Stimulated activated CD4-positive, alpha-beta T cell treated with anti-CD3 and anti-CD28 coated beads, Interleukin-12 subunit alpha, Interleukin-12 subunit beta, amount 100 ng/mL, for 48 hours (primary cell): ENCODE results near the gene SGCD.

ENCODE experiments used
- DNase-seq, 3 donors: peaks; one replicate each; pipeline ENCODE4 v3.0.0-alpha.2; 2020; ENCODE audit warnings: low read depth in 2 of 3, low spot score in 1 of 3

SGCD gene

DNA sequence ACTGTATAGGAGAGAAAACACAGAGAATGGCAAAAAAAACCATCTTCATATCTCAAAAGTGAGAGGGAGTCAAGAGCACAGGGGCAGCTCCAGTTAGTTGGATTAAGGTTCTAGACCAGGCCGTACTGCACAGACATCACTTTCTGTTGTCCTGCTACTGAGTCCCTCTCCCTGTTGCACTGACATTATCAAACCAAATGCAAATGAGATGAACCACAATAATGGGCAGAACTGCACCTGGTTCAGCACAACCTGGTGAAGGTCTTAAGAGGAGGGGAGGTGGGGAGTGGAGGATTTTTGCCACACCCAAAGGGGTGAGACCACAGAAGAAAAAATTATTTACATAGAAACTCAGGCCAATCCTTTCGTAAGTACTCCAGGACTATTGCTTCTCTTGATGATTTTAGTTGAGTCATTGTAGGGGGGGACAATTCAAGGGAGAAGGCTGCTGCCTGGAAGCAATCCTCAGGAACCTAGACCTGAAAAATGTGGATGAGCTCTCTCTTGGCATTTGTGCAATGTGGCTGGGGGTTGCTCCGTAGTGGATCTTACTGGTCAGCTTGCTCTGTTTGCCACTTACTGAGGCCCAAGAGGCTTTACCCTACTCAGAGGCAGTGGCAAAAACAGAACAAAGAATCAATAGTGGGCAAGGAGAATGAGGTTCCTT is 428.6 kb downstream of the SGCD start:
- DNase-seq, result no peak

DNA sequence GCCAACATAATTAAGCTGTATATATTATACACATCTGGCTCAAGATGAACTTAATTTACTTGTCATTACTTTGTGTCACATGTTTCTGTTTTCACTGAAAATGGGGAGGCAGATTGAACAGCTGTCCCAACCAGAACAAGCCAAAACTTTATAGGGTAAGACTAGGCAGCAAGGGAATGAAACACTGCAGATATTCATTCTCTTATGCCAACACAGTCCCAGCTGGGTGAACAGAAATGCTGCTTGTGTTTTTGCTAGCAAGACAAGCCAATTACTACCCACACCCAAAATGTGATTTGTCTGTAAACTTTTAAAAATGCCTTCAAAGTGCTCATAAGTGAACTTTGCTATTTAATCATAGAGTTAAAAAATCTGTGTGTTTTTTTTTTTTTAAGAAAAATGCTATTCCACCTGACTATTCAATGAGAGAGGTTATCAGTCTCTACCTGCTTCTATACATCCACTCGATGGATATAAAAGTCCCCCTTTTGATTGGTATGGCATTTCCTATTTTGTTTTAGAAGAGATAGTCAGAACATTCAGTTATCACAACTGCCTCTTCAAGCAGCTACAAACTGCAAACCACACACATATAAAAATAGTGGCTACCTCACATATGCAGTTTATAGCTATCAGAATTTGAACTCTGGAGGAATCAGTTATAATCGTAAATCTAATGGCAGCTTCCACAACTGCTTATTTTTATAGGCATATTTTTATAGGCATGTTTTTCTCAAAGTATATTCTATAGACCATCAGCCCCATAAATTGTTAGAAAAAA is 431.2 kb downstream of the SGCD start:
- DNase-seq, result no peak

DNA sequence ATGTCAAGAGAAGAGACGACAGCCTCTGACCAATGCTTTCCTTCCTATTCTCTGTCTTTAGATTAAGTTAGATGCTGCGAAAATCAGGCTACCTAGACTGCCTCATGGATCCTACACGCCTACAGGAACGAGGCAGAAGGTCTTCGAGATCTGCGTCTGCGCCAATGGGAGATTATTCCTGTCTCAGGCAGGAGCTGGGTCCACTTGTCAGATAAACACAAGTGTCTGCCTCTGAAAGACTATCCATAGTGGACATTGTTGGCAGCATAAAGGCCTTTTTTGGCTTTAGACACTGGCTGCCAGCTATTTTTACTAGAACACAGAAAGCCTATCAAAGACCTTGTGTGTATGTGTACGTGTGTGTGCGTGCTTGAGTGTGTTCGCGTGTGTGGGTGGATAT is 432.2 kb downstream of the SGCD start:
- DNase-seq, result no peak

DNA sequence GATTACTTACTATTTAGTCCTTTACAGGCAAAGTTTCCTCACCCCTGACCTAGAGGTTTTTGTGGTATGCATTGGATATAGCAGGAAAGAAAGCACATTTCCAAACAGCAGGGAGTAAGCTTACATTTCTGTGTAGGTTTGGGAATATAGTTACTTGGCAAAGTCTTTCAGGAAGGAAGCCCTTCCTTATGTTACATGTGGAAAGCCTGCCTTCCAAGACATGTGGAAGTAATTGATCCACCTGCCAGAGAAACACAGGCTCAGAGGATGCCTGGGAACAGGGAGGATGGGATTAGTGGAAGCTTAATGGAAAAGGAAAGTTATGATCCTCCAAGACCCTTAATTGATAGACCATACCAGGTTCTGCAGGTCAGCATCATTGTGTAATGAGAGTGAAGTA is 435.8 kb downstream of the SGCD start:
- no peak for DNase-seq

DNA sequence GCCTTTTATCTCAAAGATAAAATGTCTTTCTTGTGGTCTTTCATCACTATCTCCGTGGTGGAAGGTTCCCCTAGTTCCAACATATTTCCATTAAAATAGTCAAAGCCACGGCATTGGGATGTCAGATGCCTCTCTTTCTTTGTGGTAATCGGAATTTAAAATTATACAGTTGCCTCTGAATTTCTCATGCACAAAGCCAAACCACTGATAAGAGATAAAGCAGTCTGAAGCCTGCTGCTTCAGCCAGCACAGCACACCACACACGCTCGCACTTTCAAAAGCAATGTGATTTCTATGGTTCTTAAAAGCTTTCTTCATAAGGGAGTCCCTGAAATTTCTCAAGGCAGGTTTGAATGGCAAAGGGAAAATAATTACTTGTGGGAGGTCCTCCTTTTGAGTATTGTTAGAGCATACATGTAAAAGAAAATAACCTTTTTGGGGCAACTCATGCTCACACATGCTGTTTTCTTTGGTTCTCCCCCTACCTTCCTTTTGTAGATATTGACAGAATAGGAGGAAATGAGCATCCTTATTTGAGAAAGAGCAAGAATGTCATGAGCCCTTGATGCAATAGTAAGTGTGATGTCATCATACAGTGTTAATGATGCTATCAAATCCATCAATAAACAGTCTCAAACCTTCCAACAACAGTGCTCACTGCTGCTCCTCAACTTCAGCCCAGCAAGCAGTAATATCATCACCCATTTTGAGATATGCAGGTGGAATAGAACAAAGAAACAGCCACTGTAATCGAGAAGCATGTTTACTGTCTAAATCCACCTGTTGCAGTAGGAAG is 437.4 kb downstream of the SGCD start:
- no peak for DNase-seq

DNA sequence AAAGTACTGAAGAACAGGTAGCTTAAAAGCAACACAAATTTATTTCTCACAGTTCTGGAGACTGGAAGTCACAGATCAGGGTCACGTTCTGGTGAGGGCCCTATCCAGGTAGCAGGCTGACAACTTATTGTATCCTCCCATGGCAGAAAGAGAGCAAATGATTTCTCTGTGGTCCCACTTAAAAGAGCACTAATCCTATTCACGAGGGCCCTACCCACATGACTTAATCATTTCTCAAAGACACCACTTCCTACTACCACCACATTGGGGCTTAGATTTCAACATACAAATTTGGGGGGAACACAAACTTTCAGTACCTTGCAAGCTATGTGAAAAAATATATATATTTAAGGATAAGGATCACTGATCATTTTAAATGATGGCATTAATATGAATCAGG is 447.3 kb downstream of the SGCD start:
- DNase-seq, result no peak

DNA sequence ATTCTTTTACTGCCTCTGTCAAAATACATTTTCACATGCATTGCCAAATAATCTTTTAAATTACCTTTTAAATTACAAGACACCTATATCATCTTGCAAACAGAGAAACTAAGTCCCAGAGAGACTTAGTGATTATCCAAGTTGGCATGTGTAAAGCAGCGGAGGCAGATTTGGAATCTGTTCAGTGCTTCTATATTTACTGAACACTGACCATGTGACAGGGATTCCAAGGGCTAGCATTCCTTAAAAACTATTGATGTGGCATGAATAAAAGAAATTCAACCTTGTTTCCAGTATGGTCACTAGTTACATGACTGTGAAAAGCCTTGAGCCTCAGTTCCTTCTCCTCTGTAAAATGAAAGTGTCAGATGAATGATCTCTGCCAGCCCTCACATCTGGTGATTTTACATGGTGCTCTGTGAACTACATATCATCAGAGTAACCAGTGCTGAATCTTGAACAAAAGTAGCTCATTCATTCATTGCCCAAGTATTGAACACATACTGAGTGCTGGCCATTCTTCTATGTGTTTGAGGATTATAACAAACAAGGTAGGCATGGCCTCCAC is 451.3 kb downstream of the SGCD start:
- DNase-seq, result no peak

DNA sequence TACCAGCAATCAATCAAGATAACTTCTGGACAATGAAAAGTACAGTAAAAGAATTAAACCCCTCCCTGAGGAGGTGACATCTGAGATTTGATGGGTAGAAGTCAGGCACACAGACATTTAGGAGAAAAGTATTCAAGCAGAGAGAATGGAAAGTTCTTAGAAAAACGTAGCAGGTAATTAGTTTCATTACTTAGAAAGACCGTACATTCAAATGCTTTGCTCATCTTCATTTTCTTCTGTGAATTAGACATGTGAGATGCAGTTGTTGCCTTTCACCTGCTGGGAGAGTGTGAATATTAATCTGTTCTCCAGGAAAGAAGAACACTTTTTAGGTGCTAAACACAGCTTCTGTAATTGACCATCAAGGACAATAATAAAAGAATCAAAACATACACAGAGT is 451.8 kb downstream of the SGCD start:
- no peak for DNase-seq

DNA sequence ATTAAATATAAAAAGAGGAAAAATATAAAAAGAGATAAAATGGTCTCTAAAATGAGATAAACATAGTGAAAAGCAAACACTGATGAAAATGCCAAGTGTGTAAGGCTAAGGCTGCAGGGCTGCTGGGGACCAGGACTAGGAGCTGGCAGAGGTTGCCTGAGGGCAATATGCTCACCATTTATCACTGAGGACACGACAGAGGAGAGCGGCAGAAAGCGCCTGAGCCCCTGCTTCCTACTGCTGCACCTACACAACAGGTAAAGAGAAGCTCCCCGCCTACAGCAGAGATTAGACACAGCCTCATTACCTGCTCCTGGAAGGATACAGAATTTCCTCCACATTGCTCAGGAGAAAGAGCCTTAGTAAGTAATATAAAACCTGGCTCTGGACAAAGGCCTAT is 452.5 kb downstream of the SGCD start:
- no peak for DNase-seq

DNA sequence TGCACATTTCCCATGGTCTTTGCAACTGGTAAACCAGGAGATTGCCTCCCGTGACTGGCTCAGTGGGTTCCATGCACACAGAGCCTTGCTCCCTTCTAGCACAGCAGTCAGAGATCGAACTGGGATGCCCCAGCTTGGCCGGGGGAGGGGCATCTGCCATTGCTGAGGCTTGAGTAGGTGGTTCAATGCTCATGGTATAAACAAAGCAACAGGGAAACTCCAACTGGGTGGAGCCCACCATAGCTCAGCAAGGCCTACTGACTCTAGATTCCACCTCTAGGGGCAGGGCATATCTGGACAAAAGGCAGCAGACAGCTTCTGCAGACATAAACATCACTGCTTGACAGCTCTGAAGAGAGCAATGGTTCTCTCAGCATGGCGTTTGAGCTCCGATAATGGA is 456.1 kb downstream of the SGCD start:
- no peak for DNase-seq

DNA sequence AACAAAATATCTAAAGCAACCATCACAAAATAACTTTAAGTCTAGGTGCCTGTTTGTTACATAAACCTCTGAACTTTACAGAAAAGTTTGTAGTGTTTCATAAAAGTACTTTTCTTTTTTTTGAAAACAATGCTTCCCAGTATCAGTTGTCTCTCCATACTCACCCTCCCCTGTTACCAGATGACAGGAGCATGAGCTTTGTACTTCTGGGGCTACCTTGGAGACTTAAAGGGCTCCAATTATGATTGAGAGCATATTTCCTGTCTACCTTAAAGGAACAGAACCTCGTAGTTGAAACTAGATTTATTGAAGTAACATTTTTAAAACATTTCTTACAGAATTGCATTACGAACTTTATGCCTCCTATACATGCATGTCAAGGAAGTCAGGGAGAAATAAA is 467.7 kb downstream of the SGCD start:
- DNase-seq, result no peak

DNA sequence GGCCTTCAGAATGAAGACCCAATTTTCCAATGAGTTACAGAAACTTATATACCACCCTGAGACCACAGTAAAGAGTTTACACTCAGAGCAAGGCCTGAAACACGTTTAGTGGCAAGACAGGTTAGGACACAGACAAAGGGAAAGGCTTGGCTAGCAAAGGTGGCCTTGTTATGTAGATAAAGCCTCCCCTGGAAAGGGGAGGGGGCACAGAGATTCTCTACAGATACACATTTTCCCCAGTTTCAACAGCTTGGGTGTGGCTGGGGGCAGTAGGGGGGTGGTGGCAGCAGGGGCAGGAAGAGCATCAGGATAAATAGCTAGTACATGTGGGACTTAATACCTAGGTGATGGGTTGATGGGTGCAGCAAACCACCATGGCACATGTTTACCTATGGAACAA is 471.2 kb downstream of the SGCD start:
- no peak for DNase-seq

DNA sequence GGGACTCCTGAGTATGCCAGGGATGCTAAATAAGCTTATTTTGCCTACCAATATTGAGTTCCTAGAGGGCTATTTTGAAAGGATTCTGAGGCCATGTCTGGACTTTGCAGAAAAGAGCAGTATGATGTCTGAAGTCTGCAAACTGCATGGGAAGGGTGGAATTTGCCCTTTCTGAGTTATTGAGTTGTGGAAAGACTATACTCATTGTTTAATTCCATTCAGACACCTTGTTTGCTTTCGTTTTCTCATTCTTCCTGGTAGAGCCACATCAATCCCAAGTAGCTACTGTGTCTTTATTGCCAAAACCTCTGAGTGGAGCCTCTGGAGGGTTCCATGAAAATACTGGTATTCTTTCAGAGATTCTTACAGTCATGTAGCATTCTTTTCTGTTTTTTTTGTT is 472.2 kb downstream of the SGCD start:
- no peak for DNase-seq

DNA sequence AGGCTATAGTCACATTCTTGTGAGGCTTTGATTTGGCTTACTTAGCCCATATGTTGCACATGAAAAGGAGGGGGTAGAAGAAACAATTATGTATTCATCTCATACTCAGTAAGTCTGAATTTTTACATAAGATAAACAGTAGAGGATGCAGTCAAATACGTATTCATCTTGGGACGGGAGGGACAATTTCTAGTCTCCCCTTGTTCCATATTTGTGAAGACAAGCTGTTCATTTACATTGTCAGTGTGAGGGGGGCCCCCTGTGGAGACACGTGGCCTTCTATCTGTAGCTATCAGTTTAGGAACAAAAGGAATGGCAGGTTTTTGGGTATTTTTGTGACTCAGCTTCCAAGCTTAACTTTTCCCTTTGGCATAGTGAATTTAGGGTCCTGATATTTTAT is 474.0 kb downstream of the SGCD start:
- DNase-seq, result no peak

DNA sequence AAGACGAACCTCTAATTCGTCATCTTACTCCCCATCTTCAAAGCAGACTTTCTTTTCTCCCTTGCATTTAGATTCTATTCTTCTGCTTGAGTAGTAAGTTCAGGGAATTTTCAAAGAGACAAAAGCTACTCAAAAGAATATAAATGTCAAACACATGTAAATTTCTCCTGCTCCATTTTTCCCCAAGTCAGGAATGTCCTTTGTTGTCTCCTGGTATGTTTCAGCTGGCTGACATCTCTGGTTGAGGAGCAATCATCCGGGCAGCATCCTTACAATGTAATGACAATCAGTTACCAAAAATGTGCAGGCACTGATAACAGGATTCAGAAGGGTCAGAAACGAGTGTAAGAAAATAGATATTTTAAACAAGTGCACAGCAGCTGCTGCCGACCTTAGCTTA is 475.5 kb downstream of the SGCD start:
- no peak for DNase-seq

DNA sequence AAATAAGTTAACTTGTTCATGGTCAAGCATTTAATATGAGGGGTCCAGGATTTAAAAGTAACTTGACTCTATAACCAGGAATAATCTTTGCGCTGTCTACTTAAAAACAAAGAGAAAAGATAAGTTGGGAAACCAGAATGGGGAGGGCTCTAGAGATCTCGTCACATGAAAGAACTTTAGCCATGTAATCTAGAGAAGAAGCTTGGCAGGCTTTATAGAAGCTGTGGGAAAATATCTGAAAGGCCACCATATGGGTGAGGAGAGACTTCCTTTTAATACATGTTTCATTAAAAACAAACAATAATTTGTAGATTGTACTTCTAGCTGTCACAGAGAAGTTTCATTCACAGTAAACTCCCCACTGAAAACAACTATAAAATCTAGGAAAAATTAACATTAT is 476.4 kb downstream of the SGCD start:
- no peak for DNase-seq

DNA sequence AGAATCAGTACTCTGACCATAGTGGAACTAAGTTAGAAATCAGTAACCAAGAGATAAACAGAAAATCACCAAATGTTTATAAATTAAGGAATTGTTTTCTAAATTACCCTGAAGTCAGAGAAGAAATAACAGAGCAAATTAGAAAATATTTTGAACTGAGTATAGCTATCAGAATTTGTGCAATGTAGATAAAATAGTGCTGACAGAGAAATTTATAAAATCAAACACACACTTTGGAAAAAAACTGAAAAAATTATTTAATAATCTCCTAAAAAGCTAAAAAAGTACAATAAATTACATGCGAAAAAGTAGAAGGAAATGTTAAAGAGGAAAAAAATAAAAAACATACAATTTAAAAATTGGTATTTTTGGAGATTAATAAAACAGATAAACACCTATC is 486.0 kb downstream of the SGCD start:
- no peak for DNase-seq

DNA sequence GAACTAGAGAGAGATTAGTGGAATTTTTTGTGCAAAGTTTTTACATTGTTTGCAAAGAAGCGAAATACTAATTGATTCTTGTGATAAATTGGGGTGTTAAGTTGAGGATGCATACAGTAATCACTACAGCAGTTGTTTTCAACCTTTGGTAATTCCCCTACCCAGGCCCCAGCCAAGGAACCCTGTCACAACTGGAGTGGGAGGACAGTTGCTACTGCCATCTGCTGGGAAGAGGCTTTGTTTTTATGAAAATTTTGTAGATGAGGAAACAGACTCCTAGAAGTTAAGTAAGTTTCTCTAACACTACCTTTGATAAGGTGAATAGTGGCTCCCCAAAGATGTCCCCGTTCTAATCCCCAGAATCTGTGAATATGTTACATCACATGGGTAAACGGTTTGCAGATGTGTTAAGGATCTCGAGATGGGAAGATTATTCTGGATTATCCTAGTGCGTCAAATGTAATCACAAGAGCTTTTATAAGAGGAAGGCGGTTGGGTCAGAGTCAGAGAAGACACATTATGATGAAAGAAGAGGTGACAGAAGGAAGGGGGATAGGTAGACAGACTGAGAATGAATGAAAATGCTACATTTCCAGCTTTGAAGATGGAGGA is 489.1 kb downstream of the SGCD start:
- DNase-seq, result peak; percentile 3 to 7 (median 5)
